MCF 10A (cell line): ENCODE results near the gene SERAC1. TPM values are rescaled to one million over a fixed set of nuclear protein-coding genes. Genes with fewer than 3 reads are reported as not detected.

ENCODE experiments used
- BruUV-seq: library from RNA; stranded (reverse); fragments of 400-500 nt; replicated peaks from 2 replicates; lab custom pipeline; 2021; lab: Mats Ljungman, UMichigan
- CTCF ChIA-PET: fragments of 300-600 bp; sonication (Branson Sonifier 250); formaldehyde crosslinking; extraction: SDS; loops from one replicate; lab custom pipeline; 2021; ENCODE audit warnings: antibody characterized with exemption, inconsistent platforms; lab: Yijun Ruan, JAX
- POLR2A ChIA-PET: fragments of 300-600, 350-650 bp; sonication (Branson Sonifier 250); formaldehyde crosslinking; extraction: SDS; loops from one replicate; lab custom pipeline; 2020; ENCODE audit warnings: antibody characterized with exemption, inconsistent platforms; lab: Yijun Ruan, JAX
- DNase-seq: peaks from one replicate; pipeline ENCODE4 v3.0.0-alpha.2; 2018; ENCODE audit not compliant: unreplicated experiment
- H3K27ac Mint-ChIP-seq: one replicate; pipeline ENCODE4 v1.8.0; 2022; ENCODE audit warnings: mild to moderate bottlenecking, low read depth, mixed read lengths; ENCODE audit not compliant: unreplicated experiment
- H3K27me3 Mint-ChIP-seq: one replicate; pipeline ENCODE4 v1.8.0; 2022; ENCODE audit warnings: mixed read lengths; ENCODE audit not compliant: insufficient read depth, unreplicated experiment
- H3K36me3 Mint-ChIP-seq: one replicate; pipeline ENCODE4 v1.8.0; 2022; ENCODE audit warnings: mild to moderate bottlenecking, moderate library complexity, mixed read lengths; ENCODE audit not compliant: insufficient read depth, unreplicated experiment
- H3K4me1 Mint-ChIP-seq: one replicate; pipeline ENCODE4 v1.8.0; 2022; ENCODE audit warnings: mixed read lengths; ENCODE audit not compliant: insufficient read depth, unreplicated experiment
- H3K4me3 Mint-ChIP-seq: one replicate; pipeline ENCODE4 v1.8.0; 2022; ENCODE audit warnings: mild to moderate bottlenecking, moderate library complexity, mixed read lengths; ENCODE audit not compliant: unreplicated experiment
- H3K9me3 Mint-ChIP-seq: one replicate; pipeline ENCODE4 v1.8.0; 2022; ENCODE audit warnings: mixed read lengths; ENCODE audit not compliant: unreplicated experiment
- CTCF ChIP-seq: fragments of 200-600 bp; IDR thresholded peaks from one replicate; pipeline ENCODE4 v1.8.0; 2022; ENCODE audit warnings: antibody characterized with exemption, mild to moderate bottlenecking; ENCODE audit not compliant: unreplicated experiment
- intact Hi-C: fragments of 100-400 bp; cut with micrococcal nuclease; formaldehyde crosslinking; loops from 2 replicates; pipeline ENCODE4 v1.14.1; 2022
- total RNA-seq: library from RNA; stranded (reverse); gene quantifications from 2 replicates; pipeline ENCODE4 v1.2.3, GENCODE V29; 2022

SERAC1 gene
- total RNA-seq, 1 experiment from 2014 or later, result 5.3 TPM

GRCh38 chr6:158070513-158070912, 97.5 kb downstream of the SERAC1 start:
- CTCF ChIA-PET, result interaction anchor here (0.5 to 5.6 kb wide), 16 partner anchors 10 to 756 kb away, joined by 3 to 50 read pairs (median 4); no protein-coding TSS in a partner anchor
- Mint-ChIP-seq H3K36me3 (peaks cover 27% of the 10 kb centered on the region), H3K4me3 (no peak overlapping the region), H3K27me3 (no peaks in the 10 kb centered on the region), H3K9me3 (no peaks in the 10 kb centered on the region), H3K27ac (no peak overlapping the region), H3K4me1 (peaks cover 20% of the 10 kb centered on the region)
- intact Hi-C loops, result loop anchor here (10.0 kb wide), 2 partner anchors 156 to 756 kb away; no protein-coding TSS in a partner anchor
- no TSS peak for BruUV-seq
- POLR2A ChIA-PET, result no interaction called here
- no peak for DNase-seq
- TF ChIP-seq CTCF, result no peak

GRCh38 chr6:158069800-158070195, 98.3 kb downstream of the SERAC1 start:
- intact Hi-C loops, result loop anchor here (10.0 kb wide), 2 partner anchors 155 to 755 kb away; no protein-coding TSS in a partner anchor
- Mint-ChIP-seq H3K27ac (no peak overlapping the region), H3K36me3 (peaks cover 25% of the 10 kb centered on the region), H3K27me3 (no peaks in the 10 kb centered on the region), H3K9me3 (no peaks in the 10 kb centered on the region), H3K4me3 (no peak overlapping the region), H3K4me1 (peaks cover 20% of the 10 kb centered on the region)
- no TSS peak for BruUV-seq
- no peak for TF ChIP-seq CTCF
- CTCF ChIA-PET, result interaction anchor here (0.6 to 5.6 kb wide), 12 partner anchors 9 to 755 kb away, joined by 3 to 50 read pairs (median 4); no protein-coding TSS in a partner anchor
- POLR2A ChIA-PET, result interaction anchor here (1.2 to 2.6 kb wide), 3 partner anchors 12 to 28 kb away, joined by 3 to 11 read pairs (median 11); no protein-coding TSS in a partner anchor
- no peak for DNase-seq

GRCh38 chr6:158068893-158069799, 98.9 kb downstream of the SERAC1 start:
- intact Hi-C loops, result no loop called here
- TF ChIP-seq CTCF, result no peak
- peaks cover 20% of the 10 kb centered on the region for H3K36me3 Mint-ChIP-seq
- ChIA-PET POLR2A (interaction anchor here (1.0 to 2.6 kb wide), 4 partner anchors 11 to 86 kb away, joined by 3 to 11 read pairs (median 8); no protein-coding TSS in a partner anchor), CTCF (interaction anchor here (0.9 to 5.6 kb wide), 11 partner anchors 9 to 754 kb away, joined by 3 to 50 read pairs (median 4); no protein-coding TSS in a partner anchor)
- DNase-seq, result peak; percentile 93
- BruUV-seq, result no TSS peak
- H3K9me3 Mint-ChIP-seq, result no peaks in the 10 kb centered on the region
- peak overlapping the region; percentile 83 for H3K27ac Mint-ChIP-seq
- no peaks in the 10 kb centered on the region for H3K27me3 Mint-ChIP-seq
- peak overlapping the region; percentile 42 for H3K4me3 Mint-ChIP-seq
- peaks cover 20% of the 10 kb centered on the region for H3K4me1 Mint-ChIP-seq
